ENCODE measurements around the gene ZNRF3. TPM values are rescaled to one million over a fixed set of nuclear protein-coding genes. Genes with fewer than 3 reads are reported as not detected.

The ZNRF3 gene
- total RNA-seq, 1 donor from 2014 or later: 23.1 TPM

DNA sequence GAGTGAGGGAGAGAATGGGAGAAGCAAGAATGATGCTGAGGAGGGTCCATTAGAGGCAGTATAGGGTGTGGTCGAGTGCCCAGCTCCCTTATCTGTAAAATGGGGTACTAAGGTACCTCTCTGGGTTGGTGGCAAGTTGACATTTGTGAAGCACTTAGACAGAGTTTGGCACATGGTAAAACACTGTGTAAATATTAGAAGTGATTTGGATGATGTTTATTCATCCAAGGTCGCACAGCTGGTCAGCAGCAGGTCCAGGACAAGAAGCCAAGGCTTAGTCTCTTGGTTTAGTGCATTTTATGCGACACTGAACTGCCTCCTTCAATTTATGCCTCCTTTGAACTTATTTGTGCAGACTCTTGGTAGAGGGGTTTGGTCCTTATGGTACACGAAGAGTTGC is 208.9 kb downstream of the ZNRF3 start:
- H3K27me3 Mint-ChIP-seq: no peaks in the 10 kb centered on the region
- no peak for TF ChIP-seq CTCF (conservative IDR thresholded peaks at IDR 0.05)
- H3K36me3 Mint-ChIP-seq: peaks cover 8% of the 10 kb centered on the region
- H3K27ac Mint-ChIP-seq: no peak overlapping the region
- H3K4me1 Mint-ChIP-seq (ENCODE audit: unreplicated experiment): peaks cover 52% of the 10 kb centered on the region
- no peaks in the 10 kb centered on the region for H3K9me3 Mint-ChIP-seq
- no peak for DNase-seq (ENCODE audit: extremely low spot score, unreplicated experiment)
- no peak overlapping the region for H3K4me3 Mint-ChIP-seq

GRCh38 chr22:29093030-29093429 is 209.7 kb downstream of the ZNRF3 start:
- Mint-ChIP-seq H3K27ac (no peak overlapping the region), H3K9me3 (no peaks in the 10 kb centered on the region), H3K27me3 (no peaks in the 10 kb centered on the region), H3K36me3 (peaks cover 8% of the 10 kb centered on the region), H3K4me3 (no peak overlapping the region), H3K4me1 (ENCODE audit: unreplicated experiment) (peaks cover 57% of the 10 kb centered on the region)
- TF ChIP-seq CTCF (conservative IDR thresholded peaks at IDR 0.05): no peak
- DNase-seq (ENCODE audit: extremely low spot score, unreplicated experiment): no peak

GRCh38 chr22:29093501-29094300 is 210.3 kb downstream of the ZNRF3 start:
- Mint-ChIP-seq H3K27me3 (no peaks in the 10 kb centered on the region), H3K27ac (no peak overlapping the region), H3K4me3 (no peak overlapping the region), H3K36me3 (peaks cover 12% of the 10 kb centered on the region), H3K4me1 (ENCODE audit: unreplicated experiment) (peaks cover 60% of the 10 kb centered on the region), H3K9me3 (no peaks in the 10 kb centered on the region)
- no peak for TF ChIP-seq CTCF (conservative IDR thresholded peaks at IDR 0.05)
- DNase-seq (ENCODE audit: extremely low spot score, unreplicated experiment): no peak

DNA sequence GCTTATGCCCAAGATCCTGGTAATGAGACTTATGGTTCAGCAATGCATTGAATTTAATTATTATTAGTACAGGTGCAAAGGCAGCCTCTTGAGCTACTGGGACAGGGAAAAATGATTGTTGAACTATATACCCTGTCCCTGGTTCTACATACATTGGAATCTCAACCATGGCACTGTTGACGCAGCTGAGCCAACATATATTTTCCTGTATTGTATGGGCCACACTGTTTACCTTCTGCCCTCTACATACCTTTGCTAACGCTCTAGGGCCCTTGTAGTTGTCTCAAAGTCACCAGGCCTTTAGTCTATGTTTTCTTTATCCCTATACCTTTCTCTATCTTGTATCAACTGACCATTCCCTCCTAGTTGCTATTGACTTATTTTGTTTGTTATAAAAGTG is 212.1 kb downstream of the ZNRF3 start:
- H3K4me3 Mint-ChIP-seq: no peak overlapping the region
- H3K36me3 Mint-ChIP-seq: peaks cover 10% of the 10 kb centered on the region
- H3K27ac Mint-ChIP-seq: no peak overlapping the region
- no peaks in the 10 kb centered on the region for H3K9me3 Mint-ChIP-seq
- peaks cover 44% of the 10 kb centered on the region for H3K4me1 Mint-ChIP-seq (ENCODE audit: unreplicated experiment)
- DNase-seq (ENCODE audit: extremely low spot score, unreplicated experiment): no peak
- no peak for TF ChIP-seq CTCF (conservative IDR thresholded peaks at IDR 0.05)
- no peaks in the 10 kb centered on the region for H3K27me3 Mint-ChIP-seq

- peaks cover 39% of the 10 kb centered on the region for H3K4me1 Mint-ChIP-seq (ENCODE audit: unreplicated experiment)
- TF ChIP-seq CTCF (conservative IDR thresholded peaks at IDR 0.05): no peak
- H3K27ac Mint-ChIP-seq: peak overlapping the region; percentile 44
- peak overlapping the region; percentile 23 for H3K4me3 Mint-ChIP-seq
- H3K9me3 Mint-ChIP-seq: no peaks in the 10 kb centered on the region
- no peaks in the 10 kb centered on the region for H3K27me3 Mint-ChIP-seq
- H3K36me3 Mint-ChIP-seq: peaks cover 10% of the 10 kb centered on the region
- DNase-seq (ENCODE audit: extremely low spot score, unreplicated experiment): no peak
These were observed 213.6 kb downstream of the ZNRF3 start for GRCh38 chr22:29096736-29097669.
